GM12878 (cell line): Measurements from ENCODE around the gene BCL11A. TPM values are rescaled to one million over a fixed set of nuclear protein-coding genes. Genes with fewer than 3 reads are reported as not detected.
A peak's percentile ranks its signal among the peaks of the same experiment; 100 is the strongest.

ENCODE experiments used
- ATAC-seq: fragments of 200-7000 bp; cut with Tn5 transposase; 3 replicates; pipeline ENCODE4 v1.9.1; 2020; ENCODE audit warnings: mild to moderate bottlenecking, moderate library complexity
- BruUV-seq: library from RNA; stranded (reverse); fragments of 400-500 nt; replicated peaks from 2 replicates; lab custom pipeline; 2021; lab: Mats Ljungman, UMichigan
- CTCF ChIA-PET: fragments of 300-600 bp; sonication (Branson Sonifier 250); formaldehyde crosslinking; extraction: SDS; loops from one replicate; lab custom pipeline; 2021; ENCODE audit warnings: inconsistent platforms; lab: Yijun Ruan, JAX
- POLR2A ChIA-PET: fragments of 350-600 bp; formaldehyde crosslinking; extraction: SDS; loops from one replicate; lab custom pipeline; 2021; ENCODE audit warnings: inconsistent platforms; lab: Charles Lee
- RAD21 ChIA-PET: fragments of 300-600 bp; sonication (Branson Sonifier 250); formaldehyde crosslinking; loops from one replicate; lab custom pipeline; 2023; ENCODE audit warnings: antibody characterized with exemption; ENCODE audit not compliant: unreplicated experiment; lab: Charles Lee
- SMC1A ChIA-PET: fragments of 300-600 bp; sonication (Branson Sonifier 250); formaldehyde crosslinking; loops from one replicate; lab custom pipeline; 2023; ENCODE audit not compliant: unreplicated experiment, uncharacterized antibody; lab: Charles Lee
- DNase-seq: peaks from one replicate; pipeline ENCODE4 v3.0.0-alpha.2; 2011; ENCODE audit warnings: low read depth, low spot score
- FAIRE-seq: peaks from 3 replicates; lab custom pipeline; 2011; peaks lifted over from hg19 to GRCh38; lab: Jason Lieb, UNC
- H2AFZ ChIP-seq: 2 replicates; pipeline ENCODE4 v1.6.0; 2011; ENCODE audit warnings: low read depth, low read length, control low read depth; ENCODE audit not compliant: control insufficient read depth
- H3K27ac ChIP-seq: 2 replicates; pipeline ENCODE4 v1.5.1; 2011; ENCODE audit warnings: control low read depth; ENCODE audit not compliant: control insufficient read depth, insufficient read depth
- H3K27me3 ChIP-seq, 2 experiments: replicated peaks in 1 of 2; 2 replicates each; pipeline versions ENCODE4 v1.6.0 to v1.6.1; 2011; ENCODE audit warnings: low read length in 1 of 2; ENCODE audit not compliant: control insufficient read depth in 2 of 2, insufficient read depth in 2 of 2
- H3K36me3 ChIP-seq, 2 experiments: 2 replicates each; pipeline ENCODE4 v1.5.1; 2011; ENCODE audit warnings: low read length in 1 of 2; ENCODE audit not compliant: control insufficient read depth in 2 of 2, insufficient read depth in 2 of 2
- H3K4me1 ChIP-seq: 2 replicates; pipeline ENCODE4 v1.6.1; 2011; ENCODE audit warnings: mild to moderate bottlenecking, low read length, moderate library complexity, mixed read lengths; ENCODE audit not compliant: control insufficient read depth, insufficient read depth
- H3K4me2 ChIP-seq: 2 replicates; pipeline ENCODE4 v1.6.0; 2011; ENCODE audit warnings: control low read depth; ENCODE audit not compliant: control insufficient read depth, insufficient read depth
- H3K4me3 ChIP-seq: fragments of 200-600 bp; sonication (generic); 2 replicates; pipeline ENCODE4 v1.5.1; 2016
- H3K79me2 ChIP-seq: 2 replicates; pipeline ENCODE4 v1.6.0; 2011; ENCODE audit warnings: low read length; ENCODE audit not compliant: control insufficient read depth, insufficient read depth
- H3K9ac ChIP-seq: 2 replicates; pipeline ENCODE4 v1.8.0; 2011; ENCODE audit warnings: low read length, control low read depth, mixed read lengths; ENCODE audit not compliant: control insufficient read depth, insufficient read depth
- H3K9me3 ChIP-seq: replicated peaks from 3 replicates; pipeline ENCODE4 v1.5.1; 2011; ENCODE audit warnings: mild to moderate bottlenecking, low read length; ENCODE audit not compliant: control insufficient read depth, insufficient read depth
- H4K20me1 ChIP-seq: 2 replicates; pipeline ENCODE4 v1.6.0; 2011; ENCODE audit not compliant: control insufficient read depth, insufficient read depth
- CBFB ChIP-seq: IDR thresholded peaks from 2 replicates; pipeline ENCODE4 v1.6.1; 2016; ENCODE audit warnings: antibody characterized with exemption, low read depth
- CBX5 ChIP-seq: sonication (generic); IDR thresholded peaks from 2 replicates; pipeline ENCODE4 v1.6.1; 2016; ENCODE audit warnings: low read depth, moderate library complexity, mild to moderate bottlenecking, inconsistent platforms
- HCFC1 ChIP-seq: fragments of 150-350 bp; IDR thresholded peaks from 2 replicates; pipeline ENCODE4 v1.6.1; 2014; ENCODE audit warnings: low read length
- JUNB ChIP-seq: IDR thresholded peaks from 2 replicates; pipeline ENCODE4 v1.6.1; 2016; ENCODE audit warnings: antibody characterized with exemption, mild to moderate bottlenecking
- MAX ChIP-seq: IDR thresholded peaks from 2 replicates; pipeline ENCODE4 v1.6.1; 2012; ENCODE audit warnings: low read depth, low read length, improper control_type of control experiment
- NFIC ChIP-seq: IDR thresholded peaks from 2 replicates; pipeline ENCODE4 v1.6.1; 2012; ENCODE audit warnings: low read depth, mild to moderate bottlenecking, inconsistent platforms, low read length, moderate library complexity
- NFYB ChIP-seq: IDR thresholded peaks from 2 replicates; pipeline ENCODE4 v1.6.1; 2011; ENCODE audit warnings: low read depth, mild to moderate bottlenecking, low read length, improper control_type of control experiment, moderate library complexity; ENCODE audit not compliant: insufficient read depth
- RAD51 ChIP-seq: fragments of 450-650 bp; IDR thresholded peaks from 2 replicates; pipeline ENCODE4 v1.6.1; 2016; ENCODE audit warnings: moderate library complexity, mild to moderate bottlenecking, inconsistent platforms
- SP1 ChIP-seq: IDR thresholded peaks from one replicate; pipeline ENCODE4 v1.6.1; 2011; ENCODE audit warnings: low read depth, low read length
- SUPT20H ChIP-seq: IDR thresholded peaks from 2 replicates; pipeline ENCODE4 v1.6.1; 2011; ENCODE audit warnings: low read depth, mild to moderate bottlenecking, low read length, moderate library complexity, borderline replicate concordance; ENCODE audit not compliant: control insufficient read depth
- YBX1 ChIP-seq: fragments of 450-650 bp; IDR thresholded peaks from 2 replicates; pipeline ENCODE4 v1.6.1; 2016; ENCODE audit warnings: antibody characterized with exemption
- ZNF207 ChIP-seq: fragments of 450-650 bp; IDR thresholded peaks from 2 replicates; pipeline ENCODE4 v1.6.1; 2014; ENCODE audit warnings: antibody characterized with exemption, mild to moderate bottlenecking, borderline replicate concordance
- ZNF384 ChIP-seq: IDR thresholded peaks from 2 replicates; pipeline ENCODE4 v1.6.1; 2012; ENCODE audit warnings: low read depth, mild to moderate bottlenecking, low read length, improper control_type of control experiment, borderline replicate concordance
- WGBS: methylation state at CpG from one replicate; pipeline ENCODE4 v1.1.6; 2016; ENCODE audit warnings: low lambda C conversion rate; ENCODE audit not compliant: insufficient replicate concordance, insufficient coverage; ENCODE audit errors: missing lambda C conversion rate; 5-methylcytosine and 5-hydroxymethylcytosine counted together
- in situ Hi-C: fragments of 300-500 bp; cut with MboI; formaldehyde crosslinking; loops from 9 replicates; pipeline ENCODE4 v1.14.3; 2018; ENCODE audit warnings: mixed read lengths
- intact Hi-C: fragments of 100-400 bp; cut with micrococcal nuclease; formaldehyde crosslinking; loops from one replicate; pipeline ENCODE4 v1.14.2; 2022; ENCODE audit not compliant: unreplicated experiment
- polyA plus RNA-seq, 11 experiments: library from polyadenylated mRNA; depleted of rRNA in 4 of 11; unstranded in 6 of 11; stranded (reverse) in 5 of 11; fragments of >200 nt; fragmentation: Nextera tagmentation in 4 of 11; fragmentation: Illumina TruSeq in 1 of 11; extraction: Ambion mirVana in 4 of 11; extraction: Trizol in 1 of 11; gene quantifications; 1 replicate in 1 of 11; 2 replicates in 10 of 11; pipeline versions ENCODE4 v1.2.1 to v1.2.3, GENCODE V29; 2011 to 2016; ENCODE audit warnings: inconsistent platforms in 2 of 11, missing spikeins in 2 of 11, low read depth in 1 of 11
- total RNA-seq, 4 experiments: library from RNA; depleted of rRNA in 3 of 4; stranded (reverse); fragments of >200 nt in 3 of 4; fragmentation: Illumina TruSeq in 1 of 4; extraction: Trizol in 1 of 4; gene quantifications; 2 replicates each; pipeline versions ENCODE4 v1.2.1 to v1.2.3, GENCODE V29; 2013 to 2021
- TF ChIP-seq, protein P1 (sequence below): IDR thresholded peaks from 2 replicates; pipeline ENCODE4 v1.6.1; 2011; ENCODE audit warnings: mild to moderate bottlenecking, low read depth, low read length, moderate library complexity; ENCODE audit not compliant: insufficient replicate concordance

The BCL11A gene
- total and polyA plus RNA-seq, 10 of the 15 experiments (the other 5 are each of a cell fraction or from before 2014, with no cell fraction given) = 7.5 to 26.6 (median 11.1) TPM; not detected in 1

DNA sequence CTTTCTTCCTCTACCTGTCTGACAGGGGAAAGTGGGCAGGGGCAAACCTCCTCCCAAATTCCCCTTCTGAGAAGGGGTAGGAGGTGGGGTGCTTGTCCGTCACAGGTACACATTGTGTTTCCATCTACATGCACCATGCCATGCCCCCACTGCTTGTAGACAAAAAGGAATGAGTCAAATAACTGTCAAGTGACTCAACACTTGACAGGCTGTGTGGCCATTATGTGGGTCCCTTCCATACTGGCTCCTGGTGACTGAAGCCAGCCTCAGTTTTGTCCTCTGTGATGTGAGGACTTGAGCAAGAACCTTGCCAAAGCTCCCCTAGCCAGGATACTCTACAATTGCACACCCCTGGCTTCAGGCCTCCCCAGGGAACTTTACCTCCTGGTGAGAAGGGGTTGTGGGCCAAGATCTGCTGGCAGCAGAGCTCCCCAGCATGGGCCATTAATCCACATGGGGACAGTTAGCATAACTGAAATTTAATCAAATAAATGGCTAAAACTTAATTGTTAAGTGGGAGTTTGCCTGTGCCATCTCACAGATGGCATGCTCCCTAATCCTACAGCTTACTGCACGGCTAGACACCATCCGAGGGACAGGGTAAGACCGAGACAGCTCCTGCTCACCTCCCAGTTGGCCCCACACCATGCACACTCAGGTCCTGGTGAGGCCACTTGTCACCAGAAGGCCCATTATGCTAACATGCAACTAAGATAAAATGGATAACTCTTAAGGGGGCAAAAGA lies 140.2 kb downstream of the BCL11A start (continued):
- no peak for TF ChIP-seq JUNB
- TF ChIP-seq YBX1 = no peak
- no peak for TF ChIP-seq RAD51

- ChIA-PET CTCF (no interaction called here), RAD21 (no interaction called here)
- no peaks in the 10 kb centered on the region for H4K20me1 ChIP-seq
- TF ChIP-seq, protein P1, sequence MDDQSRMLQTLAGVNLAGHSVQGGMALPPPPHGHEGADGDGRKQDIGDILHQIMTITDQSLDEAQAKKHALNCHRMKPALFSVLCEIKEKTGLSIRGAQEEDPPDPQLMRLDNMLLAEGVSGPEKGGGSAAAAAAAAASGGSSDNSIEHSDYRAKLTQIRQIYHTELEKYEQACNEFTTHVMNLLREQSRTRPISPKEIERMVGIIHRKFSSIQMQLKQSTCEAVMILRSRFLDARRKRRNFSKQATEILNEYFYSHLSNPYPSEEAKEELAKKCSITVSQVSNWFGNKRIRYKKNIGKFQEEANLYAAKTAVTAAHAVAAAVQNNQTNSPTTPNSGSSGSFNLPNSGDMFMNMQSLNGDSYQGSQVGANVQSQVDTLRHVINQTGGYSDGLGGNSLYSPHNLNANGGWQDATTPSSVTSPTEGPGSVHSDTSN = no peak
- no peak for TF ChIP-seq ZNF207
- TF ChIP-seq NFYB = no peak
- no peak for TF ChIP-seq NFIC
- TF ChIP-seq HCFC1 = no peak
- TF ChIP-seq MAX = no peak
- no peak for TF ChIP-seq ZNF384
- TF ChIP-seq SUPT20H = no peak
- no peak for TF ChIP-seq SP1
- TF ChIP-seq CBFB = no peak
- no peak for TF ChIP-seq CBX5
- TF ChIP-seq, all 136 proteins: peak for 0
- DNase-seq (no peak), FAIRE-seq (no peak), ATAC-seq (no peak)
- peaks cover 41% of the 10 kb centered on the region for H3K4me1 ChIP-seq
- in situ Hi-C loops = no loop called here
- no peaks in the 10 kb centered on the region for H3K9me3 ChIP-seq
- H3K4me2 ChIP-seq = no peak overlapping the region
- H3K4me3 ChIP-seq = no peak overlapping the region
- no peaks in the 10 kb centered on the region for H3K79me2 ChIP-seq
- BruUV-seq = no TSS peak
- H3K36me3 ChIP-seq = no peaks in the 10 kb centered on the region
- WGBS = 94% methylated on average over 5 of the region's 5 CpGs
- peak overlapping the region; percentile 61 for H3K27ac ChIP-seq
- intact Hi-C loops = loop anchor here (5.0 kb wide), 1 partner anchor 55 kb away; no protein-coding TSS in a partner anchor
- H2AFZ ChIP-seq = no peak overlapping the region
- SMC1A ChIA-PET = interaction anchor here (1.2 kb wide), 1 partner anchor 100 kb away, joined by 3 read pairs; no protein-coding TSS in a partner anchor
- H3K9ac ChIP-seq = no peak overlapping the region
- H3K27me3 ChIP-seq = no peaks in the 10 kb centered on the region
- POLR2A ChIA-PET = no interaction called here
Observed at GRCh38 chr2:60412620-60413019, 140.8 kb downstream of the BCL11A start.
